ENCODE results near the gene FBRSL1. TPM values are rescaled to one million over a fixed set of nuclear protein-coding genes. Genes with fewer than 3 reads are reported as not detected.

FBRSL1 gene
- total and polyA plus RNA-seq, 12 donors: 28.1 to 90.6 (median 47.0) TPM

GRCh38 chr12:132505105-132505851, 15.3 kb downstream of the FBRSL1 start:
- no peak for TF ChIP-seq CTCF (IDR thresholded peaks at IDR 0.05)
- WGBS, 2 donors: 74 to 75% methylated on average over 27 of the region's 27 CpGs
- peak overlapping the region in 9 of 10 donors; percentile 20 to 90 (median 81) for H3K27ac ChIP-seq
- DNase-seq (no peak), ATAC-seq (peak in 1 of 8 donors; percentile 1)
- intact Hi-C loops (cut with DNase I): no loop called here
- H3K4me1 ChIP-seq: peaks cover 52 to 78% (median 73%) of the 10 kb centered on the region in 9 donors
- H3K36me3 ChIP-seq: peaks cover 0 to 24% (median 14%) of the 10 kb centered on the region in 9 donors
- H3K27me3 ChIP-seq: no peaks in the 10 kb centered on the region
- no peak overlapping the region for H3K4me3 ChIP-seq
- no peaks in the 10 kb centered on the region for H3K9me3 ChIP-seq

- DNase-seq (no peak), ATAC-seq (no peak)
- H3K27ac ChIP-seq: peak overlapping the region in 9 of 10 donors; percentile 20 to 90 (median 81)
- WGBS, 2 donors: 57 to 60% methylated on average over 10 of the region's 10 CpGs
- peaks cover 0 to 30% (median 14%) of the 10 kb centered on the region in 9 donors for H3K36me3 ChIP-seq
- no peaks in the 10 kb centered on the region for H3K27me3 ChIP-seq
- peaks cover 47 to 77% (median 67%) of the 10 kb centered on the region in 9 donors for H3K4me1 ChIP-seq
- no peak overlapping the region for H3K4me3 ChIP-seq
- TF ChIP-seq CTCF (IDR thresholded peaks at IDR 0.05): no peak
- no peaks in the 10 kb centered on the region for H3K9me3 ChIP-seq
- intact Hi-C loops (cut with DNase I): loop anchor here in 1 of 10 donors (2.0 kb wide), 1 partner anchor 15 kb away; the partner anchor contains the start of gene FBRSL1
These were observed 15.9 kb downstream of the FBRSL1 start for GRCh38 chr12:132505852-132506219.

DNA sequence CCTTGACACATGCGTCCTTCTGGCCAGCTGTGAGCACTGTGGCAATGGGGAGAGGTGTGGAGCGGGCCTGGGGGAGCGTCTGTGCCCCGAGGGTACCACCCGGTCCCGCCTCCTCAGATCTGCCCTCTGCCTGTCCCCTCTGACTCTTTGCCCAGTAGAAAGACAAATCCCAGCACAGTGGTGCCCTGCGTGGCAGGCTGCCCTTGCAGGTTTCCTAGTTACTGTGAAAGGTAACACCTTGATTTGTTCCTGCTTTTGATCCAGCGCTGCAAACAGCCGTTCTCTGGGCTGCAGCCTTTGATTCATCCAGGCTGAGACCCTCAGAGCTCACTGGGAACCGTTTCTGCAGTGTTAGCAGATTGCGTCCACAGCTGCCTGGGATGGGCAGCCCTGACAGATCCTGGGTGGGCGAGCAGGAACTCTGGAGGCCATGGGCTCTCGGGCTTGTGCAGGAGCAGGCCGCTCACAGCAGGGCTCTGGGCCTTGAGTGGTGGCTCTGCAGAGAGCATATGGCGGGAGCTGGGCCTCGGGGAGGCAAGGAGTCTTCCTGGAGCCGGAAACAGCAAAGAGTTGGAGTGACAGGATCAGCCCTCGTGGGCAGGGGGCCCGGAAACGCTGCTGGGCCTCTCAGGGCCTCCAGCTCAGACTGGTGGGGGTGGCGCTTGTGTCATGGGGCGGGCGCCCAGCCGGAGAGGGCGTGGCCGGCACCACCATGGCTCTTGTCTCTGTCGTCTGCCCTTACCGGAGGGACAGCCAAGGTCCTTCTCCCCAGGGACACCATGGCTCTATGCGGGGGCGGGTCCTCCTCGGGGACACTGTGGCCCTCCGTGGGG, 16.6 kb downstream of the FBRSL1 start:
- intact Hi-C loops (cut with DNase I): loop anchor here in 1 of 10 donors (2.0 kb wide), 1 partner anchor 16 kb away; the partner anchor contains the start of gene FBRSL1
- H3K36me3 ChIP-seq: peaks cover 0 to 32% (median 14%) of the 10 kb centered on the region in 9 donors
- TF ChIP-seq CTCF (IDR thresholded peaks at IDR 0.05): no peak
- no peaks in the 10 kb centered on the region for H3K27me3 ChIP-seq
- H3K9me3 ChIP-seq: no peaks in the 10 kb centered on the region
- H3K4me3 ChIP-seq: peak overlapping the region in 8 of 10 donors; percentile 8 to 43 (median 32)
- peak overlapping the region; percentile 72 to 90 (median 81) for H3K27ac ChIP-seq
- peaks cover 44 to 70% (median 60%) of the 10 kb centered on the region in 9 donors for H3K4me1 ChIP-seq
- WGBS, 2 donors: 15 to 21% methylated on average over 32 of the region's 32 CpGs
- DNase-seq: peak; percentile 90 to 91
- peak; percentile 85 to 95 (median 93) for ATAC-seq

- intact Hi-C loops (cut with DNase I): loop anchor here in 1 of 10 donors (2.0 kb wide), 1 partner anchor 16 kb away; the partner anchor contains the start of gene FBRSL1
- 46 to 52% methylated on average over 15 of the region's 15 CpGs for WGBS, 2 donors
- peaks cover 0 to 33% (median 14%) of the 10 kb centered on the region in 9 donors for H3K36me3 ChIP-seq
- TF ChIP-seq CTCF (IDR thresholded peaks at IDR 0.05): no peak
- H3K4me1 ChIP-seq: peaks cover 38 to 66% (median 56%) of the 10 kb centered on the region in 9 donors
- DNase-seq: no peak
- peak overlapping the region in 8 of 10 donors; percentile 8 to 43 (median 32) for H3K4me3 ChIP-seq
- no peaks in the 10 kb centered on the region for H3K27me3 ChIP-seq
- peak overlapping the region; percentile 72 to 90 (median 80) for H3K27ac ChIP-seq
- peak in 2 of 8 donors; percentile 0 to 1 for ATAC-seq
- H3K9me3 ChIP-seq: no peaks in the 10 kb centered on the region
These were observed 17.2 kb downstream of the FBRSL1 start for GRCh38 chr12:132507161-132507538.
